HG03565 (cell line): ENCODE measurements around the gene PRR27.
A peak's percentile ranks its signal among the peaks of the same experiment; 100 is the strongest.

Source experiments
- ATAC-seq: cut with Tn5 transposase; IDR thresholded peaks from one replicate; pipeline ENCODE4 v1.9.1; 2021; ENCODE audit warnings: mild to moderate bottlenecking, moderate library complexity; ENCODE audit not compliant: unreplicated experiment

PRR27 gene

DNA sequence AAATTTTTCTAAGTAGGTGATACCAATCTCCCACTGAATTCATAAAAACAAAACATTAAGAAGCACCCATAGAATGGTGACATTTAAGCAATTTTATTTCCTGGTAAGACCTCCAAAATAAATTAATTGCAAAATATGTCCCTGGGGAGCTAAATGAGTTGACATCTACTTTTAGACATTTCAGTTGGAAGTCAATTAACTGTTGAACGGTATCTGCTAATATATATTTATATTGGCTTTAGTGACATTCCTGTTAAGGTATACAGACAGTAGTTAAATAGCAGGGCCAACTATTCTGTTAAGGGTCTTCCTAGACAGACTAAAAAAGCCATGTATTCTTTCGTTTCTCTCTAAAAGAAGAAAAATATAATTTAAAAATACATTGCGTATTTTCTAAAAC is at the start of gene PRR27:
PRR27 (plus strand) TSS at position 301 of the 400 bp plus-strand sequence. CDS start 139 bp downstream, outside the sequence.
- no peak for ATAC-seq

DNA sequence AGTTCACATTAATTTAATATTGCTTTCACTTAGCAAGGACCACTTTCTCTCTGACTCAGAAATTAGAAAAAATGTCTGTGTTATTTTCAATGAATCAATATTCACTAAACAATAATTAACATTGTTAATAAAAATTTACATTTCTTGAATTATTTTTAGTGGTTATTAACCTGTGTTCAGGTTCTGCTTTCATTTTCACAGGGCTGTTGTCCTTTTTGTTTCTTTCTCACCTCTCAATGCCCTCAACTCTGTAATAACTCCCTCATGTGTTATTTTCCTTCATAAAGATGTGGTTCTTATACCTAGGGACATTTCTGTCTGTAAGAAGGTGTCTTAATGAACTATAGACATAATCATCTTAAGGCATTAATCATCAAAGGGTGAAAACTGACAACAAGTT is 43.1 kb upstream of the PRR27 start:
- no peak for ATAC-seq

DNA sequence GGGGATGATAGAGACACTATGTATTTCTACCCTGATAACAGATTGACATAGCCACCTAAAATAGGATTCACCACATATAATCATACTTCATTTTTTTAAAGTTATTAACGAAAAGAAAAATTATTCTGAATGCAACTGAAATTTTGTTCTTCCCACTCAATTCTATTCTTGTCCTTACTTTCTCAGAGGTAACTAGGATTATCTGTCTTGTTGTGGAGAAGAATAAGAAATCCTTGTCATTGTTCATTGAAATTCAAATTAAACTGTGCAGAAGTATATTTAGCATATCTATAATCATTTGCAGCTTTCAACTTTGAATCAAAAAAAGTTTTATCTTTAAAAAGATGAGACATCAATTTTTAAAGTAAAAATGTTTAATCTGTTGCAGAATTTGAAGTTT is 40.4 kb upstream of the PRR27 start:
- no peak for ATAC-seq

DNA sequence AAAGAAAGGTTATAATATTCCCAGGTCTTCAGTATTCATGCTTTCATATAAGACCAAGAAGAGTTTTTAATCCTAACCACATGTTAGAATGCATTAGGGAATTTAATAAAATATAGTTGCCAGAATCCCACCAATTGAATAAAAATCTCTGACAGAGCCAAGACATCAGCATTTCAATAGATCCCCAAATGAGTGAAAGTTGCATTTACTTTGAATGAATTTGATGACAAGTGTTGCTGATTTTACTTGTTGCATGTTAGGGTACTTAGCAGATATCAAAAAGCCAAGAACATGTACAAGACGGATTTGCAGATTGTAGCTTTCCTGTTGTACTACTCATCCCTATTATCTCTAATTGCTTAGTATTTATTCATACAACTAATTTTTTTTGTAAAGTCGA is 39.9 kb upstream of the PRR27 start:
- ATAC-seq, result no peak

DNA sequence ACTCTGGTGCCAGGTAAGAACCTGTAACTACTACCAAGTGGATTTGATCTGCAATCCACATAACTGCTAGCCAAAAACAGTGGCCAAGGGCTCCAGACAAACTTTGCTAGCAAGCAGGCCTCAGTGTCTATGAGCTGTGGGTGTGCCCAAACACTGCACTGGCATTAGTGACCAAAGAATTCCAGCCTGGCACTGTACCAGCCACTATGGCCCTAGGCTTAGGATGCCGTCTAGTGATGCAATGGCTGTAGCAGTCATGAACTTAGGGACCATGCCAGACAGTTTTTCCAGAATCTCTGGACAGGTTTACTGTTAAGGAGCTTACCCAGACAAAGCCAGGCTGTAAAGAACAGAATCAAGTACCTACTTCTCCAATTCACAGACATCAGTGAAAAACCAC is 33.7 kb upstream of the PRR27 start:
- no peak for ATAC-seq

DNA sequence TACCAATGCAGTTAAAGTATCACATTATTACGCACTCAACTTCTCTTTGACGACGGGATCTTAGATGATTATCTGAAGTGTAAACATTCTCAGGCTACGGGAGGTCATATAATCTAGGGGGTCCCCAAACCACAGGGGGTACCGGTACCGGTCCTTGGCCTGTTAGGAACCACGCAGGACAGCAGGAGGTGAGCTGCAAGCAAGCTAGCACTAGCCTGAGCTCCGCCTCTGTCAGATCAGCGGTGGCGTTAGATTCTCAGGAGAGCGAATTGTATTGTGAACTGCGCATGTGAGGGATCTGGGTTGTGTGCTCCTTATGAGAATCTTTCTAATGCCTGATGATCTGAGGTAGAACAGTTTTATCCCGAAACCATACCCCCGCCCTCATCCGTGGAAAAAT is 20.6 kb upstream of the PRR27 start:
- no peak for ATAC-seq

DNA sequence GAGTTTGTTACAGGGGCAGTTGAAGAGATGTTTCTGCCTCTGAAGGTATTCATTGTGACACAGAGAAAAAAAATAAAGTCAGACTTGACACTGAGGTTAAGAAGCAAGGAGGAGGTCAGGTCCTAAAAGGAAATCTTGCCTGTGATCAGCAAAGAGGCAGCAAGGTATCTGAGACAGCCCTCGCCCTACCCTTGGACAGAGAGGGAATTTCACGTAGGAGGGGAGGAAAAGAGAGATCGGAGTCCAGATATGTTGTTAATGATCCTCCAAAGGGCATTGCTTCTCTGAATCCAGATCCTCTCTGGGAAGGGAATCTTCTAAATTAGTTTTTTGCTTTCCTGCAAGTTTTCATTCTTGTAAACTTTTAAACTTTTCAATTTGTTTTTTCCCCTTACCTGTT is 15.3 kb upstream of the PRR27 start:
- no peak for ATAC-seq

DNA sequence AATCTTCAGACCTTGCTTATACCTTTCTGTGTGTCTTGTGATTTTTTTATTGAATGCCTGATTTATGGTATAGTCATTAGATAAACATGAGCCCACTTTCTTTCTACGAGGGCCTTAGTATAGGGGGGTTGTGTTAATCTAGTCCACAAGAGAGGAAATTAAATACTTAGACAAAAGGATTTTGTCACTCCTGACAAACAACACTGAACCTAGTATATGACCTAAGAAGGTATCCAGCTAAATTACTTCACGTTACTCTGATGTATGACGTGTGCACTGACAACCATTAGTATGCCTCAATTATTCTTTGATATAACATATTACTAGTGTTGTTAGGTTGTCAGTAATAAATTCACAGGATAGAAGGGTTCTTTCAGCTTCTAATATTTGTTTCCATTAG is 2.8 kb upstream of the PRR27 start:
- no peak for ATAC-seq

DNA sequence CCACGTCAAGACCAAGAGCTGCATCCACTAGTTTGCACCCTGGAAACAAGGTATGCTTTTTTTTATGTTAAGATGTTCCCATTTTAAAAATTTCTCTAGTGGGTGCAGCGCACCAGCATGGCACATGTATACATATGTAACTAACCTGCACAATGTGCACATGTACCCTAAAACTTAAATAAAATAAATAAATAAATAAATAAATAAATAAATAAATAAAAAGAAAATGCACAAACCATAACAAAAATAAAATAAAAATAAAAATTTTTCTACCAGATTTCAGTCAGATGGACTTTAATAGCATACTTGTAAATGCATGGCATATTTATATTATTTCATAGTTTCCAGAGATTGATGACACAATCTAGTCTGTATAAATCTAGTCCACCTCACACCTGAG is 1.9 kb upstream of the PRR27 start:
- ATAC-seq, result no peak

DNA sequence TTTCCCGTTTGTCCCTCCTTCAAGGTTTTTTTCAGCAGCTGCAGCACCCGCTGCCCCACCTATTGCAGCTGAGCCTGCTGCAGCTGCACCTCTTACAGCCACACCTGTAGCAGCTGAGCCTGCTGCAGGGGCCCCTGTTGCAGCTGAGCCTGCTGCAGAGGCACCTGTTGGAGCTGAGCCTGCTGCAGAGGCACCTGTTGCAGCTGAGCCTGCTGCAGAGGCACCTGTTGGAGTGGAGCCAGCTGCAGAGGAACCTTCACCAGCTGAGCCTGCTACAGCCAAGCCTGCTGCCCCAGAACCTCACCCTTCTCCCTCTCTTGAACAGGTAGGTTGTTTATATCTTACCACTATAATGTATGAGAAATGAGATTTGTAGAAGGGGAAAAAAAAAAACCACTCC is 4.5 kb downstream of the PRR27 start:
- no peak for ATAC-seq

DNA sequence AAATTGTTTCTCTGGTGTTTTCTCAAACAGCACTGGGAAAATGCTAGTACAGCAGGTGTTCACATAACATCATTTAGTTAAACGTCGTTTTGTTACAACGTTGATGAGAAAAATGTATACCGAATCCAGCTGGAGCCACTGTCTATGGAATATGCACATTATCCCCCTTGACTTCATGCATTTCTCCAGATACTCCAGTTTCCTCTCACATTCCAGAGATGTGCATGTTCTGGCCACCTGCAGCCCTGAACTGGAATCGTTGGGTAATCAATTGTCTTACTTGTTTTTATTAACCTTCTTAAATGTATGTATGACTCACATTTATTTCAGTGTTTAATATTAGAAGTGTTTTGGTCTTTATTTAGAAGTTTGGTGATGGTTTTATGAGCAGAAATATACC is 23.1 kb downstream of the PRR27 start:
- ATAC-seq, result no peak

DNA sequence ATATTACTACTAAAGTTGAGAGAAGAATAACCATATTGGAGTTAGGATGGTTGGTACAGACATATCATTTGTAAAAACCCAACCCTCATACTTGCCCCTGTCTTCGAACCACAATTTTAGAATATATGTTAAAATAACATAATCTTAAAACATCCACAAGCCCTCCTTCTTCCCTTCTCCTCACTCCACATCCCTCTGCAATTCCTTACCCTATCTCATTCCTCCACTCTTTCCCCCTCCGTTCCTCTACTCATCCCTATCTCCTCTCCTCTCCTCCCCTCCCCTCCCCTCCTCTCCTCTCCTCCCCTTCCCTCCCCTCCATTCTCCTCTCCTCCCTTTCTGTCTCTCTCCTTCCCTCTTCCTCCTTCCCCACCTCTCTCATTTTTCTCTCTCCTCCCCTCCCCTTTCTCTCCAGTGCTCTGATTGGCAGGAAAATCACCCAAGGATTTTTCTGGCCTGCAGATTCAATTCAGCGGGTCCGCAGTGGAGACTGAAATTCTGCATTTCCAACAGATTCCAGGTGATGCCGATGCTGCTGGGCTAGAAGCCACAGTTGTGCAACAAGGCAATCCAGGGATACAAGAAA is 24.1 kb downstream of the PRR27 start:
- ATAC-seq, result no peak

DNA sequence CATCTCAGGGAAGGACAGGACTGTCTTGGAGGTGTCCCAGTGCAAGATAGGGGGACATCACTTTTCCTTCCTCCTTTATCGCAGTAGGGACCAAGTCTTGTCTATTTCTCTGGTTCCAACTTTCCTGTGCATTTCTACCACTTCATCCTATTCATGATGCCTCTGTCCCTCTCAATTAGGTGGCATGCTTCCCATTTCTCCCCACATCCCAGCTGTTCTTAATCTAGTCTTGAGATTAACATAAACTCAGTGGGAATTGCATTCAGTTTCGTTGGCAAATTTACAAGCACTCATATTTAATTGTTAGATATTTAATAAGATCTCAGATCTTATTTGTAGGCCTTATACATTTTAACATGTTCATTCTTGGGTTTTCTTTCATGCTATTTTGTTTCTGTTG is 25.8 kb downstream of the PRR27 start:
- no peak for ATAC-seq

DNA sequence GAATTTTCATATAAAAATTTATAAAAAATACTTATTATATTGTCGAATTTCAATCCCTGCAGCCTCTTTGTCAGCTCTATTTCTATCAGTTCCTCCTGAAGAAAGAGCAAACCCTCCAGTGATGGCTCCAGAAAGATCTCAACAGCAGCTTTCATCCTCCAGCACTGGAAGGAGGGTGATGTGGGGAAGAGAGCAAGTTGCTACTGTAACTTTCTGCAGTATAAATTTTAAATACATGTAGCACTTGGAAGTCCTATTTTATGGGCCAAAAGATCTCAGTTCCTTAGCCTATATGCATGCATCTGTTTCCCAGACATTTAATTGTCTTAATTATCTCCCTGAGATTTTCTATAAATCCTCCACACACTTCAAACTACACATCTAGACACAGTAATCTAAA is 27.8 kb downstream of the PRR27 start:
- ATAC-seq, result no peak

DNA sequence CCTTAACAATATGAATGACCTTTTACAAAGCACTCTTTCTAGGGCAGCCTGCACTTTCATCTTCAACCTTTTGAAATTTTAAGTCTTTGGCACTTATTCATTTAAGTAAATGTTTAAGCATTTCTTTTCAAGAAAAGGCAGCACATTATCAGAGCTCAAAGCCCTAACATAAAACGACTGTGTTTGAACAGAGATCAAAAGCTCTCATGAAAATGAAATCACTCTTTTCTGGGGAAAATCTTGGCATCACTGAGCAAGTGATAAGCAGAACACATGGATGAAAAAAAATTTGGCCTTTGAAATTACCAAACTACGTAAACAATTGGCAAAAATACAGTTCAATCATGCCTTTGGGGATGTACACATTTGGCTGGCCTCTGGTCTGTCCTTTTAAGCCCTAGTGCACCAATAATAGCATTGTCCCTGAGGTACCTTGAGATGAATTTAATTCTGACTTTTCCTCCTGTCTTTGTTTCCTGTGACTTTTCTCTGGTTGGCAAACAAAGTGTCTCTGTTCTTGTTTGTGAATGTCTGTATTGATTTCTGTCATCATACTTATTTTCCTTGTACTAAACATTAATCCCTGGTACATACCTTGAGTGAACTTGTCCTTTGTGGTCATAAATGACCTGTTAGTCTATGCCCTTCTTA is 28.6 kb downstream of the PRR27 start:
- no peak for ATAC-seq

DNA sequence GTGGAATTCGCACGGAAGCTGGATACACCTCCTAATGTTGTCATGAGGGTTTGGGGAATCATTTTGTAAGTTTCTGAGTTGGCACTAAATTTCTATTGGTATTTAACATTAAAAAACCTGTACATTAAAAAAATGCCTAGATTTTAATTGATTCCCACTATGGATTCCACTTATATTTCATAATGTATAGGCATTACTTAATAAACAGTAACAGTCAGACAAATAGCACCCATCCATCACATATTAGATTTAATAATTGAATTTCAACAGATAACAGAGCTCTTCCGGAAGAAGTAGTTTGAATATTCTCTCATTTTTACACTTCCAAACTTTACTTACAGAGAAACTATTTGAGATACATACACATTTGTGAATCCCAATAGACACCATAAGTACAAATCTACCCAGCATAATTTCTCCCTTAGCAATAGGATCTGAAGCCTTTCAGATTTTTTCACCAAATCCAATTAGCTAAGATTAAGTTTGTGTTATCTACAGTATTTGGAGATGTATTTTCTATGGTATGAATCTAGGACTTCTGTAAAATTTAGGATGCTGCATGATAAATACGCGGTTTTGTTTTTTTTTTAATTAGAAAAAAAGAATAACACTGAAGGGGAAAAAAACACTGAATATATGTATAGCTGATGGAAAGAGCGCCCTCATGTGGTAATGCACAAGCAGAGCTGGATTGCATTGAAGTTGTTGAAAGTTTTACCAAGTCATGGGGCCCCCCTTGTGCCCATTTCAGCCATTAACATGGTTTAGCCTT is 29.3 kb downstream of the PRR27 start:
- ATAC-seq, result peak; percentile 67

DNA sequence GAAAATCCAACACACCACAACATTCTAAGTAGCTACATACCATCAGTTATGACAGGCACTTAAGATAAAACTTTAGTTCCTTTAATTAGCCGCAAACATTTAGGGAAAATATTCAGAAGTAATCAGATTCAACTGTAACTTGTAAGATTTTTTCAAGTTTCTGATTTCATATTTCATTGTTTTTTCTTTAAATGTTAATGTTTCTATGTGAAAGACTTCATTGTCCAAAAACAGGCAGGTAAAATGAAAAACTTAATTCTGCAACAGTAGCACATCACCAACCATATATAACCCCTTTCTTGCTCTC is 29.9 kb downstream of the PRR27 start:
- no peak for ATAC-seq

DNA sequence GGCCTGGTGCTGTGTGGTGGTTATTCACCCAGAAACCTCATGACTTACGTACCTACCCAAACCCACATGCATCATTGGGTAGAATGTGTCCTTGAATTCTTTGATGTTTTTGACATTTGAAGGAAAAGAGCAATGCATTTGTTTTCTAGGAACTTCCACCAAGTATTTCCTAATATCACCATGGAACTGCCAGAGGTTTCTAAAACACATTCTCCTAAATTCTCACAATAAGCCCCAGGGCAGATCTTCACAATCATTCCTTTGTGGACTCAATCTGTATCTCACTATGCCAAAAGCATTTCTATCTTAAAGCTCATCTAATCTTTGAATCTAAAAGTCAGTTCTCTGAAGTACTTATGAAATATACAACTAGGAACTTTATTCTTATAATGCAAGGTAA is 33.2 kb downstream of the PRR27 start:
- ATAC-seq, result no peak

DNA sequence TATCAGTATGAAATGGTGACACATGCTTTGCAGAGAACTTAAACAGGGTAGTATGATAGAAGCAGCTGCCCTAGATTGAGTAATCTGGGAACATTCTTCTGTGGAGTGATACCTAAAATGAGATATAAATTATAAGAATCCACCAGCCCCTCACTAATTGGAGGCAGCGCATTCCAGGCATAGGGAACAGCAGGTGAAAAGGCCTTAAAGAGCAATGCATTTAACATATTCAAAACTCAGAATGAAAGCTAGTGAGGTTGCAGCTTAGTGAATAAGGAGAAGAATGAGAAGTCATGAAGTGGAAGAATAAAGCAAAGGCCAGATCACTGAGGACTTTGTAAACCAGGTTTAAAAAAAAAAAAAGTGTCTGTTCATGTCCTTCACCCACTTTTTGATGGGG is 36.5 kb downstream of the PRR27 start:
- no peak for ATAC-seq

DNA sequence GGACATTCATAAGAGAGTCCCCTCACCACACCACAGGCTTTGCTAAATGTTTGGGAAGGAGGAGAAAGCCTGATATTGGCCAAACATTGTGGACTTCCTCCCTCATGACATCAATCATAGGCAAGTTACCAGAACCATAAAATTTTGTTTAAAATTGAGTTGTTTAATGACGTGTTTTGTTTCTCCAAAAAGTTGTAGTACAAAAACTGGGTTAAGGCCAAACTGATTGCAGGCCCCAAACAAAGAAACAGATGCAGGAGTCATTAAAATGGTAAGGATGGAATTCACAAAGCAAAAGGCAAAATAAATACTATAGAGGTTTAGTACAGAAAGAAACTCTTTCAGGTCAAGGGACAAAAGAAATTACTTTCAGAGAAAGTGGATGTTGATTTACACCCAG is 37.6 kb downstream of the PRR27 start:
- ATAC-seq, result no peak

DNA sequence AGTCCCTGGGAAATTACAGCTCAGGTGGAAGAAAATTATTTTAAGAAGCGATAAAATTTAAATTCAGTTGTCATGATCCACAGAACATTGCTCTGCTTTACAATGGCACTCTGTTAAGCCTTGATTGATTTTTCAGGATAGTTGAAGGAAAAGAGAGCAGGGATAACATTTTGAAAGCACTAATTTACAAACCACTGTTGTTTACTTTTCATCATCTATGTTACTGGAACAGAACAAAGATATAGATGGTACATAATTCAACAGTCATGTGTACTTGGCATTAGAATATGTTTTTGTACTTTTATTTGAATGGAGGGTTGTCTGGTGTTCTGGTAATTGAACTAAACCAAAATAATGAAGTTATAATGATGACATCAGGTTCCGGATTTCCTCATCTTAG is 38.9 kb downstream of the PRR27 start:
- ATAC-seq, result no peak

DNA sequence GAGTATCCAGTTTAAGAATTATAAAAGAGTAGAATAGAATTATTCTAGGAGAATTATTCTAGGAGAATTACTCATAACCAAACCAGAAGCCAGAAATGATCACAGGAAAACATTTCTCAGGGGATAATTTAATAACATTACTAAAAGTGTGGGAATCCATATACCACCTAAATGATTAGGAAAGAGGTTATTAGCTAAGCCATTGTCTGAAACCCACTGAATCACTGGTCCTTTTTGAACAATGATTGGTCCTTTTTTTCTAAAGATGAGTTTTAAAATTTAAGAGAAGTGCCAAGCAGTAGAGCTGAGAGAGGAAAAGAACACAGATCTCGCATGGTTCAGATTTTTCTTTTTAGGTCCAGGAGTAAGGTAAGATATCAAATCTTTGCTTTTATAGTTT is 41.4 kb downstream of the PRR27 start, which contains the start of gene ODAM:
ODAM (plus strand) TSS at position 301 of the 400 bp plus-strand sequence. CDS start 819 bp downstream, outside the sequence.
- no peak for ATAC-seq
